ENCODE data around the gene FAM209A. TPM values are rescaled to one million over a fixed set of nuclear protein-coding genes. Genes with fewer than 3 reads are reported as not detected.

The FAM209A gene
- total and polyA plus RNA-seq, 8 donors, result 0.28 to 0.75 (median 0.46) TPM; not detected in 5

GRCh38 chr20:56513161-56514150 lies 11.1 kb upstream of the FAM209A start:
- WGBS, 2 donors, result 94% methylated on average over 22 of the region's 22 CpGs

GRCh38 chr20:56516631-56517030 lies 7.9 kb upstream of the FAM209A start:
- Histone ChIP-seq H3K36me3 (peaks cover 15 to 34% (median 24%) of the 10 kb centered on the region in 3 donors), H3K4me1 (no peaks in the 10 kb centered on the region), H3K27ac (no peak overlapping the region), H3K27me3 (no peaks in the 10 kb centered on the region), H3K9me3 (no peaks in the 10 kb centered on the region), H3K4me3 (no peak overlapping the region)
- no peak for TF ChIP-seq CTCF (IDR thresholded peaks at IDR 0.05)
- intact Hi-C loops (cut with DNase I), result no loop called here
- DNase-seq (no peak), ATAC-seq (no peak), FAIRE-seq (no peak)
- WGBS, 2 donors, result 94 to 96% methylated on average over 5 of the region's 5 CpGs

More at GRCh38 chr20:56513161-56514150, 11.1 kb upstream of the FAM209A start:
- ATAC-seq (no peak), FAIRE-seq (no peak), DNase-seq (no peak)
- Histone ChIP-seq H3K4me1 (no peaks in the 10 kb centered on the region), H3K4me3 (no peak overlapping the region), H3K36me3 (peaks cover 9 to 16% (median 14%) of the 10 kb centered on the region in 3 donors), H3K27me3 (no peaks in the 10 kb centered on the region), H3K27ac (no peak overlapping the region), H3K9me3 (no peaks in the 10 kb centered on the region)
- no peak for TF ChIP-seq CTCF (IDR thresholded peaks at IDR 0.05)
- intact Hi-C loops (cut with DNase I), result no loop called here

GRCh38 chr20:56517211-56517610 lies 7.3 kb upstream of the FAM209A start:
- DNase-seq, result no peak
- no peaks in the 10 kb centered on the region for H3K27me3 ChIP-seq
- peaks cover 15 to 34% (median 24%) of the 10 kb centered on the region in 3 donors for H3K36me3 ChIP-seq
- H3K4me3 ChIP-seq, result no peak overlapping the region
- TF ChIP-seq CTCF (IDR thresholded peaks at IDR 0.05), result no peak
- H3K4me1 ChIP-seq, result no peaks in the 10 kb centered on the region
- ATAC-seq, result no peak
- H3K9me3 ChIP-seq, result no peaks in the 10 kb centered on the region
- intact Hi-C loops (cut with DNase I), result no loop called here
- whole genome bisulfite sequencing, 2 donors, result 94 to 99% methylated on average over 7 of the region's 7 CpGs
- FAIRE-seq, result no peak
- H3K27ac ChIP-seq, result no peak overlapping the region

GRCh38 chr20:56517641-56518040 lies 6.9 kb upstream of the FAM209A start:
- no peak for DNase-seq
- Histone ChIP-seq H3K9me3 (no peaks in the 10 kb centered on the region), H3K27ac (no peak overlapping the region), H3K27me3 (no peaks in the 10 kb centered on the region), H3K4me1 (no peaks in the 10 kb centered on the region), H3K4me3 (no peak overlapping the region), H3K36me3 (peaks cover 15 to 34% (median 24%) of the 10 kb centered on the region in 3 donors)
- intact Hi-C loops (cut with DNase I), result no loop called here
- no peak for TF ChIP-seq CTCF (IDR thresholded peaks at IDR 0.05)
- ATAC-seq, result no peak
- 92 to 93% methylated on average over 8 of the region's 8 CpGs for WGBS, 2 donors
- no peak for FAIRE-seq

- Histone ChIP-seq H3K27ac (no peak overlapping the region), H3K4me1 (no peaks in the 10 kb centered on the region), H3K27me3 (no peaks in the 10 kb centered on the region), H3K9me3 (no peaks in the 10 kb centered on the region), H3K36me3 (peaks cover 15 to 34% (median 24%) of the 10 kb centered on the region in 3 donors), H3K4me3 (no peak overlapping the region)
- FAIRE-seq, result no peak
- TF ChIP-seq CTCF (IDR thresholded peaks at IDR 0.05), result no peak
- no peak for ATAC-seq
- DNase-seq, result no peak
- intact Hi-C loops (cut with DNase I), result no loop called here
- 96 to 97% methylated on average over 14 of the region's 14 CpGs for WGBS, 2 donors
Measured at GRCh38 chr20:56518126-56518525, 6.4 kb upstream of the FAM209A start.

Data from pancreas (tissue), 10 donors.